WTC11 (cell line): ENCODE measurements around the gene EPHA4. TPM values are rescaled to one million over a fixed set of nuclear protein-coding genes. Genes with fewer than 3 reads are reported as not detected.

Experiments used
- ATAC-seq: fragments of 200-7000 bp; cut with Tn5 transposase; 2 replicates; pipeline ENCODE4 v1.10.0; 2021; ENCODE audit warnings: mild to moderate bottlenecking, moderate library complexity
- CTCF ChIA-PET: fragments of 300-600 bp; sonication (Branson Sonifier 250); formaldehyde crosslinking; loops from one replicate; lab custom pipeline; 2021; ENCODE audit warnings: antibody characterized with exemption; lab: Charles Lee
- POLR2A ChIA-PET: fragments of 350-600 bp; sonication (Branson Sonifier 250); formaldehyde crosslinking; loops from one replicate; lab custom pipeline; 2021; ENCODE audit warnings: antibody characterized with exemption; lab: Charles Lee
- DNase-seq: peaks from one replicate; pipeline ENCODE4 v3.0.0; 2021; ENCODE audit warnings: low spot score
- H3K27ac Mint-ChIP-seq: 2 replicates; pipeline ENCODE4 v1.8.0; 2021; ENCODE audit warnings: mixed read lengths
- H3K27me3 Mint-ChIP-seq: 2 replicates; pipeline ENCODE4 v1.8.0; 2021; ENCODE audit warnings: low read depth, mild to moderate bottlenecking, moderate library complexity, mixed read lengths
- H3K36me3 Mint-ChIP-seq: 2 replicates; pipeline ENCODE4 v1.8.0; 2021; ENCODE audit warnings: mixed read lengths
- H3K4me1 Mint-ChIP-seq: 2 replicates; pipeline ENCODE4 v1.8.0; 2022; ENCODE audit warnings: mixed read lengths
- H3K4me3 Mint-ChIP-seq: 2 replicates; pipeline ENCODE4 v1.8.0; 2021; ENCODE audit warnings: mild to moderate bottlenecking, moderate library complexity, mixed read lengths
- H3K9me3 Mint-ChIP-seq: 2 replicates; pipeline ENCODE4 v1.8.0; 2021; ENCODE audit warnings: mixed read lengths
- ATF2 ChIP-seq: sonication (generic); formaldehyde crosslinking; IDR thresholded peaks from 2 replicates; pipeline ENCODE4 v1.8.1; 2022; ENCODE audit warnings: low read depth, missing genetic modification reagents, borderline replicate concordance
- CBFB ChIP-seq: sonication (generic); formaldehyde crosslinking; IDR thresholded peaks from 2 replicates; pipeline ENCODE4 v1.8.1; 2022; ENCODE audit warnings: mild to moderate bottlenecking, low read depth, missing genetic modification reagents
- CREM ChIP-seq: sonication (generic); formaldehyde crosslinking; IDR thresholded peaks from 2 replicates; pipeline ENCODE4 v1.8.1; 2022; ENCODE audit warnings: mild to moderate bottlenecking, missing genetic modification reagents, moderate library complexity
- EMX1 ChIP-seq: fragments of 250-450 bp; sonication (Bioruptor Pico); IDR thresholded peaks from 2 replicates; pipeline ENCODE4 v1.8.0; 2021; ENCODE audit warnings: mild to moderate bottlenecking
- NFATC4 ChIP-seq: fragments of 250-450 bp; sonication (Bioruptor Pico); IDR thresholded peaks from 2 replicates; pipeline ENCODE4 v1.9.0; 2021; ENCODE audit warnings: mild to moderate bottlenecking
- NFE2L1 ChIP-seq: sonication (generic); formaldehyde crosslinking; IDR thresholded peaks from 2 replicates; pipeline ENCODE4 v1.8.1; 2023; ENCODE audit warnings: missing genetic modification reagents
- SOX15 ChIP-seq: fragments of 250-450 bp; sonication (Bioruptor Pico); IDR thresholded peaks from 2 replicates; pipeline ENCODE4 v1.9.0; 2021; ENCODE audit warnings: mild to moderate bottlenecking
- ZBTB43 ChIP-seq: sonication (generic); formaldehyde crosslinking; IDR thresholded peaks from 2 replicates; pipeline ENCODE4 v1.8.1; 2023; ENCODE audit warnings: mild to moderate bottlenecking, missing genetic modification reagents
- ZNF121 ChIP-seq: sonication (generic); formaldehyde crosslinking; IDR thresholded peaks from 2 replicates; pipeline ENCODE4 v1.8.0; 2023; ENCODE audit warnings: missing genetic modification reagents
- ZNF138 ChIP-seq: sonication (generic); formaldehyde crosslinking; conservative IDR thresholded peaks from 2 replicates; pipeline ENCODE4 v1.8.1; 2022; ENCODE audit warnings: mild to moderate bottlenecking, moderate library complexity, missing genetic modification reagents
- ZNF423 ChIP-seq: fragments of 250-450 bp; sonication (Bioruptor Pico); IDR thresholded peaks from 2 replicates; pipeline ENCODE4 v2.1.2; 2022; ENCODE audit warnings: mild to moderate bottlenecking, moderate library complexity
- ZNF532 ChIP-seq: fragments of 250-450 bp; sonication (Bioruptor Pico); IDR thresholded peaks from 2 replicates; pipeline ENCODE4 v1.9.0; 2021; ENCODE audit warnings: mild to moderate bottlenecking, borderline replicate concordance
- total RNA-seq: library from RNA; stranded (reverse); gene quantifications from 3 replicates; pipeline ENCODE4 v1.2.3, GENCODE V29; 2021
- TF ChIP-seq, protein P1 (sequence below): sonication (generic); formaldehyde crosslinking; IDR thresholded peaks from 2 replicates; pipeline ENCODE4 v1.8.1; 2022; ENCODE audit warnings: mild to moderate bottlenecking, moderate library complexity, missing genetic modification reagents
- TF ChIP-seq, protein P2 (sequence below): sonication (generic); formaldehyde crosslinking; IDR thresholded peaks from 2 replicates; pipeline ENCODE4 v1.8.1; 2023; ENCODE audit warnings: mild to moderate bottlenecking, missing genetic modification reagents, moderate library complexity

Gene EPHA4
- total RNA-seq, 1 experiment from 2014 or later: 11.0 TPM

- DNase-seq: no peak
- POLR2A ChIA-PET: no interaction called here
- Mint-ChIP-seq H3K36me3 (no peaks in the 10 kb centered on the region), H3K27me3 (no peaks in the 10 kb centered on the region), H3K4me3 (no peak overlapping the region), H3K27ac (no peak overlapping the region), H3K9me3 (no peaks in the 10 kb centered on the region), H3K4me1 (peaks cover 30% of the 10 kb centered on the region)
- CTCF ChIA-PET: no interaction called here
- ATAC-seq: no peak
- TF ChIP-seq ZNF532 (CRISPR knock-in tag) (no peak), EMX1 (no peak), CBFB (CRISPR knock-in tag) (no peak), CREM (CRISPR knock-in tag) (no peak), ZNF138 (CRISPR knock-in tag) (no peak), NFE2L1 (no peak)
- TF ChIP-seq, protein P1, sequence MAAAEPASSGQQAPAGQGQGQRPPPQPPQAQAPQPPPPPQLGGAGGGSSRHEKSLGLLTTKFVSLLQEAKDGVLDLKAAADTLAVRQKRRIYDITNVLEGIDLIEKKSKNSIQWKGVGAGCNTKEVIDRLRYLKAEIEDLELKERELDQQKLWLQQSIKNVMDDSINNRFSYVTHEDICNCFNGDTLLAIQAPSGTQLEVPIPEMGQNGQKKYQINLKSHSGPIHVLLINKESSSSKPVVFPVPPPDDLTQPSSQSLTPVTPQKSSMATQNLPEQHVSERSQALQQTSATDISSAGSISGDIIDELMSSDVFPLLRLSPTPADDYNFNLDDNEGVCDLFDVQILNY (CRISPR knock-in tag): no peak
Observed at GRCh38 chr2:221517696-221518151, 54.4 kb downstream of the EPHA4 start.

GRCh38 chr2:221517146-221517695 is 54.9 kb downstream of the EPHA4 start:
- no peak overlapping the region for H3K4me3 Mint-ChIP-seq
- H3K27me3 Mint-ChIP-seq: no peaks in the 10 kb centered on the region
- no peaks in the 10 kb centered on the region for H3K9me3 Mint-ChIP-seq
- ATAC-seq (no peak), DNase-seq (no peak)
- H3K36me3 Mint-ChIP-seq: no peaks in the 10 kb centered on the region
- H3K4me1 Mint-ChIP-seq: peaks cover 35% of the 10 kb centered on the region
- ChIA-PET CTCF (no interaction called here), POLR2A (interaction anchor here (0.6 kb wide), 1 partner anchor 547 kb away, joined by 3 read pairs; no protein-coding TSS in a partner anchor)
- no peak for TF ChIP-seq SOX15
- TF ChIP-seq ZNF121: no peak
- H3K27ac Mint-ChIP-seq: no peak overlapping the region

- TF ChIP-seq ZBTB43 (CRISPR knock-in tag) (no peak), ZNF423 (CRISPR knock-in tag) (no peak), NFATC4 (no peak), ATF2 (CRISPR knock-in tag) (no peak)
- TF ChIP-seq, protein P2, sequence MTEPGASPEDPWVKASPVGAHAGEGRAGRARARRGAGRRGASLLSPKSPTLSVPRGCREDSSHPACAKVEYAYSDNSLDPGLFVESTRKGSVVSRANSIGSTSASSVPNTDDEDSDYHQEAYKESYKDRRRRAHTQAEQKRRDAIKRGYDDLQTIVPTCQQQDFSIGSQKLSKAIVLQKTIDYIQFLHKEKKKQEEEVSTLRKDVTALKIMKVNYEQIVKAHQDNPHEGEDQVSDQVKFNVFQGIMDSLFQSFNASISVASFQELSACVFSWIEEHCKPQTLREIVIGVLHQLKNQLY (CRISPR knock-in tag): no peak
- ChIA-PET CTCF (no interaction called here), POLR2A (no interaction called here)
- Mint-ChIP-seq H3K9me3 (no peaks in the 10 kb centered on the region), H3K27me3 (no peaks in the 10 kb centered on the region), H3K4me3 (no peak overlapping the region), H3K27ac (no peak overlapping the region), H3K36me3 (no peaks in the 10 kb centered on the region), H3K4me1 (peaks cover 36% of the 10 kb centered on the region)
- DNase-seq: no peak
- no peak for ATAC-seq
Observed at GRCh38 chr2:221515864-221516263, 56.2 kb downstream of the EPHA4 start.
